Measurements from ENCODE around the gene LZIC.

DNA sequence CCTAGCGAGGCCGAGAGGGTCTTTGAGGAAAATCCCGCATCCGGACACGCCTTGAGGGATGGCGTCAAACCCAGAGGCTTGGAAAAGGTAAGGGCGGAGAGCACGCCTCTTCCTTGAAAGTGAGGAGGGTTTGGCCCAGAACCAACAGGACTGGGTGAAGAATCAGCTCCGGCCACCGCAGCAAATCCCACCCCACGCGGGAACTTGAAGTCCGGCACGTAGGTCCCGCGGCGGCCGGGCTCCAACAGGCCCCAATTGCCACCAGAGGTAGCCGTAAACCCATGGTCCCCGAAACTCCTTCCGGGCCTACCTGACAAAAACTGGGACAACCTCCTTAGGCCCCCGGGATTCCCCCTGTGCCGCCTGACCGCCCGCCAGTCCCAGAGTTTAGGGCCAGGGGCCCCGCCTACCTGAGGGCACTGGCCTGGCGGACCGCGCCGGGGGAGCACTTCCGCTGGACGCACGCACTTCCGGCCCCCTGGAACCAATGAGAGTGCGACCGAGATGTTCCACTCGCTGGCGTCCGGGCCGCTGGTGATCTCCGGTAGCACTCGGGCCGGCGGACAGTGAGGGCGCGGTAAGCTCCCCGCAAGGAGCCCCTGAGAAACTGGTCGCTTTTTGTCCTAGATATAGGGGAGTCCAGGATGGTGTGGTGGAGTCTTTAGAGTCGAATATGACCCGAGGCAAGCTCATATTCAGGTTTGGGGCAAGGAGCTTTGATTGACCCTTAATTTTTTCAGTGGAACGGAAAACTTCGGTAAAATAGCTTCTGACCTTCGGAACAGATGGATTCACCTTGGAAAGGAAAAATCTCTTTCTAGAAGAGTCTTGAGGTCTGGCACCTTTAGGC is at the start of gene LZIC, which contains the start of gene NMNAT1:
- TF ChIP-seq, protein P1, sequence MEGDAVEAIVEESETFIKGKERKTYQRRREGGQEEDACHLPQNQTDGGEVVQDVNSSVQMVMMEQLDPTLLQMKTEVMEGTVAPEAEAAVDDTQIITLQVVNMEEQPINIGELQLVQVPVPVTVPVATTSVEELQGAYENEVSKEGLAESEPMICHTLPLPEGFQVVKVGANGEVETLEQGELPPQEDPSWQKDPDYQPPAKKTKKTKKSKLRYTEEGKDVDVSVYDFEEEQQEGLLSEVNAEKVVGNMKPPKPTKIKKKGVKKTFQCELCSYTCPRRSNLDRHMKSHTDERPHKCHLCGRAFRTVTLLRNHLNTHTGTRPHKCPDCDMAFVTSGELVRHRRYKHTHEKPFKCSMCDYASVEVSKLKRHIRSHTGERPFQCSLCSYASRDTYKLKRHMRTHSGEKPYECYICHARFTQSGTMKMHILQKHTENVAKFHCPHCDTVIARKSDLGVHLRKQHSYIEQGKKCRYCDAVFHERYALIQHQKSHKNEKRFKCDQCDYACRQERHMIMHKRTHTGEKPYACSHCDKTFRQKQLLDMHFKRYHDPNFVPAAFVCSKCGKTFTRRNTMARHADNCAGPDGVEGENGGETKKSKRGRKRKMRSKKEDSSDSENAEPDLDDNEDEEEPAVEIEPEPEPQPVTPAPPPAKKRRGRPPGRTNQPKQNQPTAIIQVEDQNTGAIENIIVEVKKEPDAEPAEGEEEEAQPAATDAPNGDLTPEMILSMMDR (IDR thresholded peaks at IDR 0.05), result no peak
- TF ChIP-seq GABPA (IDR thresholded peaks at IDR 0.05; ENCODE audit: low read depth), result peak; percentile 100
- no peak for TF ChIP-seq FOXM1 (IDR thresholded peaks at IDR 0.05; ENCODE audit: low read depth)
- no peak for TF ChIP-seq EZH2phosphoT487 (IDR thresholded peaks at IDR 0.05; ENCODE audit: borderline replicate concordance, low read depth)
- TF ChIP-seq, protein P2, sequence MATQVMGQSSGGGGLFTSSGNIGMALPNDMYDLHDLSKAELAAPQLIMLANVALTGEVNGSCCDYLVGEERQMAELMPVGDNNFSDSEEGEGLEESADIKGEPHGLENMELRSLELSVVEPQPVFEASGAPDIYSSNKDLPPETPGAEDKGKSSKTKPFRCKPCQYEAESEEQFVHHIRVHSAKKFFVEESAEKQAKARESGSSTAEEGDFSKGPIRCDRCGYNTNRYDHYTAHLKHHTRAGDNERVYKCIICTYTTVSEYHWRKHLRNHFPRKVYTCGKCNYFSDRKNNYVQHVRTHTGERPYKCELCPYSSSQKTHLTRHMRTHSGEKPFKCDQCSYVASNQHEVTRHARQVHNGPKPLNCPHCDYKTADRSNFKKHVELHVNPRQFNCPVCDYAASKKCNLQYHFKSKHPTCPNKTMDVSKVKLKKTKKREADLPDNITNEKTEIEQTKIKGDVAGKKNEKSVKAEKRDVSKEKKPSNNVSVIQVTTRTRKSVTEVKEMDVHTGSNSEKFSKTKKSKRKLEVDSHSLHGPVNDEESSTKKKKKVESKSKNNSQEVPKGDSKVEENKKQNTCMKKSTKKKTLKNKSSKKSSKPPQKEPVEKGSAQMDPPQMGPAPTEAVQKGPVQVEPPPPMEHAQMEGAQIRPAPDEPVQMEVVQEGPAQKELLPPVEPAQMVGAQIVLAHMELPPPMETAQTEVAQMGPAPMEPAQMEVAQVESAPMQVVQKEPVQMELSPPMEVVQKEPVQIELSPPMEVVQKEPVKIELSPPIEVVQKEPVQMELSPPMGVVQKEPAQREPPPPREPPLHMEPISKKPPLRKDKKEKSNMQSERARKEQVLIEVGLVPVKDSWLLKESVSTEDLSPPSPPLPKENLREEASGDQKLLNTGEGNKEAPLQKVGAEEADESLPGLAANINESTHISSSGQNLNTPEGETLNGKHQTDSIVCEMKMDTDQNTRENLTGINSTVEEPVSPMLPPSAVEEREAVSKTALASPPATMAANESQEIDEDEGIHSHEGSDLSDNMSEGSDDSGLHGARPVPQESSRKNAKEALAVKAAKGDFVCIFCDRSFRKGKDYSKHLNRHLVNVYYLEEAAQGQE (IDR thresholded peaks at IDR 0.05; ENCODE audit: low read depth, low read length), result peak; percentile 64; the same call in 1 of the 2 replicates
- TF ChIP-seq POLR2AphosphoS5 (IDR thresholded peaks at IDR 0.05; ENCODE audit: low read depth, low read length), result peak; percentile 95
- TF ChIP-seq EP300 (IDR thresholded peaks at IDR 0.05; ENCODE audit: borderline replicate concordance in 1 of 2, low read depth in 1 of 2, low read length in 1 of 2), result no peak
- peak; percentile 88 for TF ChIP-seq MXI1 (IDR thresholded peaks at IDR 0.05; ENCODE audit: low read depth, low read length)
- no peak for TF ChIP-seq RAD21 (IDR thresholded peaks at IDR 0.05; ENCODE audit: low read length)
- TF ChIP-seq TAF1 (IDR thresholded peaks at IDR 0.05; ENCODE audit: borderline replicate concordance, low read depth, low read length), result peak; percentile 92
- 0 out of 2 replicates have a peak, but pooled peaks have one; percentile 15 for TF ChIP-seq JUND (IDR thresholded peaks at IDR 0.05)

Measured in SK-N-SH (cell line).